K562 (cell line): Measurements from ENCODE around the gene SCG5. TPM values are rescaled to one million over a fixed set of nuclear protein-coding genes. Genes with fewer than 3 reads are reported as not detected.

ENCODE experiments used
- ATAC-seq: fragments of 200-7000 bp; cut with Tn5 transposase; 3 replicates; pipeline ENCODE4 v1.9.1; 2020; ENCODE audit warnings: moderate library complexity
- BruUV-seq: library from RNA; stranded (reverse); fragments of 400-500 nt; replicated peaks from 2 replicates; lab custom pipeline; 2021; lab: Mats Ljungman, UMichigan
- CTCF ChIA-PET: fragments of 300-600 bp; formaldehyde crosslinking; extraction: SDS; loops from one replicate; lab custom pipeline; 2021; ENCODE audit warnings: low intra/inter-chr PET ratio; lab: Yijun Ruan, JAX
- POLR2A ChIA-PET: fragments of 300-600, 350-650 bp; sonication (Branson Sonifier 250); formaldehyde crosslinking; extraction: SDS; loops from one replicate; lab custom pipeline; 2021; ENCODE audit warnings: antibody characterized with exemption, inconsistent platforms; lab: Yijun Ruan, JAX
- DNase-seq, 4 experiments: peaks; one replicate each; pipeline versions ENCODE4 v3.0.0 to v3.0.0-alpha.2; 2011 to 2018; ENCODE audit warnings: low spot score in 3 of 4, mixed read lengths in 3 of 4; ENCODE audit errors: extremely low read depth in 1 of 4
- FAIRE-seq: peaks from 2 replicates; lab custom pipeline; 2011; peaks lifted over from hg19 to GRCh38; lab: Jason Lieb, UNC
- H2AFZ ChIP-seq: 2 replicates; pipeline ENCODE4 v1.6.0; 2011; ENCODE audit warnings: low read depth, low read length, control low read depth, inconsistent platforms
- H3K27ac ChIP-seq: fragments of 200-600 bp; 3 replicates; pipeline ENCODE4 v1.8.0; 2011; ENCODE audit warnings: low read depth, mild to moderate bottlenecking, control low read depth, inconsistent platforms, low read length, moderate library complexity, mixed read lengths; ENCODE audit errors: extremely low read depth
- H3K27me3 ChIP-seq, 2 experiments: fragments of 300-600 bp in 1 of 2; 2 replicates in 1 of 2; 3 replicates in 1 of 2; pipeline versions ENCODE4 v1.6.0 to v1.8.0; 2011; ENCODE audit warnings: inconsistent platforms in 2 of 2, low read length in 2 of 2, mild to moderate bottlenecking in 1 of 2, mixed read lengths in 1 of 2, moderate library complexity in 1 of 2; ENCODE audit not compliant: control insufficient read depth in 2 of 2, insufficient read depth in 2 of 2
- H3K36me3 ChIP-seq: fragments of 300-600 bp; 3 replicates; pipeline ENCODE4 v1.8.0; 2011; ENCODE audit warnings: mild to moderate bottlenecking, low read length, inconsistent platforms; ENCODE audit not compliant: control insufficient read depth, insufficient read depth
- H3K4me1 ChIP-seq, 2 experiments: fragments of 200-600 bp in 1 of 2; replicated peaks in 1 of 2; 2 replicates in 1 of 2; 3 replicates in 1 of 2; pipeline versions ENCODE4 v1.5.1 to v1.8.0; 2011; ENCODE audit warnings: inconsistent platforms in 2 of 2, low read length in 2 of 2, mild to moderate bottlenecking in 1 of 2, mixed read lengths in 1 of 2, moderate library complexity in 1 of 2; ENCODE audit not compliant: control insufficient read depth in 2 of 2, insufficient read depth in 2 of 2
- H3K4me2 ChIP-seq: 2 replicates; pipeline ENCODE4 v1.6.1; 2011; ENCODE audit warnings: low read length, control low read depth, inconsistent platforms, mixed read lengths; ENCODE audit not compliant: insufficient read depth
- H3K4me3 ChIP-seq: fragments of 200-600 bp; sonication (generic), shearing (Covaris generic); 2 replicates; pipeline ENCODE4 v1.5.1; 2016; ENCODE audit warnings: control low read depth, inconsistent platforms
- H3K79me2 ChIP-seq: fragments of 200-600 bp; 3 replicates; pipeline ENCODE4 v1.8.0; 2011; ENCODE audit warnings: low read length, inconsistent platforms; ENCODE audit not compliant: control insufficient read depth, insufficient read depth
- H3K9ac ChIP-seq, 2 experiments: 2 replicates each; pipeline versions ENCODE4 v1.6.0 to v1.6.1; 2011; ENCODE audit warnings: low read depth in 2 of 2, low read length in 2 of 2, control low read depth in 1 of 2, inconsistent platforms in 1 of 2, mild to moderate bottlenecking in 1 of 2, mixed read lengths in 1 of 2; ENCODE audit not compliant: insufficient read depth in 1 of 2
- H3K9me1 ChIP-seq: one replicate; pipeline ENCODE4 v1.6.0; 2011; ENCODE audit warnings: inconsistent platforms, mild to moderate bottlenecking, low read length, moderate library complexity; ENCODE audit not compliant: control insufficient read depth, insufficient read depth
- H3K9me3 ChIP-seq: replicated peaks from 2 replicates; pipeline ENCODE4 v1.5.1; 2011; ENCODE audit warnings: low read depth, low read length, inconsistent platforms; ENCODE audit not compliant: control insufficient read depth, insufficient read depth
- H4K20me1 ChIP-seq: replicated peaks from 2 replicates; pipeline ENCODE4 v1.6.1; 2011; ENCODE audit warnings: low read length, inconsistent platforms, mixed read lengths; ENCODE audit not compliant: control insufficient read depth, insufficient read depth
- BDP1 ChIP-seq: IDR thresholded peaks from 3 replicates; pipeline ENCODE4 v1.6.1; 2011; ENCODE audit not compliant: insufficient read length, insufficient read depth
- CHCHD3 ChIP-seq: fragments of 250-450 bp; sonication (Bioruptor Pico); IDR thresholded peaks from 2 replicates; pipeline ENCODE4 v2.1.2; 2022; ENCODE audit warnings: mild to moderate bottlenecking
- JUN ChIP-seq, 2 experiments: sonication (generic) in 1 of 2; formaldehyde crosslinking in 1 of 2; IDR thresholded peaks; 2 replicates each; pipeline versions ENCODE4 v1.6.1 to v1.8.0; 2012 to 2022; ENCODE audit warnings: borderline replicate concordance in 2 of 2, mild to moderate bottlenecking in 2 of 2, improper control_type of control experiment in 1 of 2, low read depth in 1 of 2, low read length in 1 of 2, missing genetic modification reagents in 1 of 2
- KAT7 ChIP-seq: sonication (generic); formaldehyde crosslinking; IDR thresholded peaks from 2 replicates; pipeline ENCODE4 v1.8.0; 2022; ENCODE audit warnings: missing genetic modification reagents, mild to moderate bottlenecking, borderline replicate concordance
- KAT8 ChIP-seq: fragments of 450-650 bp; IDR thresholded peaks from 2 replicates; pipeline ENCODE4 v1.6.1; 2016; ENCODE audit warnings: low read depth, mild to moderate bottlenecking
- L3MBTL2 ChIP-seq: fragments of 450-650 bp; IDR thresholded peaks from 2 replicates; pipeline ENCODE4 v1.6.1; 2016; ENCODE audit warnings: mild to moderate bottlenecking, moderate library complexity
- MCM2 ChIP-seq: fragments of 450-650 bp; IDR thresholded peaks from 2 replicates; pipeline ENCODE4 v1.6.1; 2017; ENCODE audit warnings: low read depth, mild to moderate bottlenecking
- NR2F6 ChIP-seq: fragments of 450-650 bp; formaldehyde crosslinking; IDR thresholded peaks from 2 replicates; pipeline ENCODE4 v1.4.0; 2020; ENCODE audit warnings: mild to moderate bottlenecking
- NR4A1 ChIP-seq, 2 experiments: fragments of 250-450 bp in 1 of 2; fragments of 450-650 bp in 1 of 2; sonication (Bioruptor Pico) in 1 of 2; IDR thresholded peaks; 2 replicates each; pipeline versions ENCODE4 v1.4.0 to v1.6.1; 2016 to 2020; ENCODE audit warnings: mild to moderate bottlenecking in 2 of 2, missing compliant biosample characterization in 1 of 2, missing genetic modification characterization in 1 of 2, moderate library complexity in 1 of 2
- RFX7 ChIP-seq: fragments of 250-450 bp; sonication (Bioruptor Pico); IDR thresholded peaks from 2 replicates; pipeline ENCODE4 v1.5.1; 2021; ENCODE audit warnings: mild to moderate bottlenecking
- SIRT6 ChIP-seq: IDR thresholded peaks from one replicate; pipeline ENCODE4 v1.6.1; 2012; ENCODE audit warnings: low read depth, mild to moderate bottlenecking, control low read depth, inconsistent platforms, low read length, moderate library complexity
- TCF3 ChIP-seq: sonication (generic); formaldehyde crosslinking; IDR thresholded peaks from 2 replicates; pipeline ENCODE4 v1.4.0; 2020; ENCODE audit warnings: mild to moderate bottlenecking, missing genetic modification reagents
- ZNF140 ChIP-seq: fragments of 250-450 bp; sonication (Bioruptor Pico); IDR thresholded peaks from 2 replicates; pipeline ENCODE4 v1.8.0; 2021; ENCODE audit warnings: moderate library complexity, mild to moderate bottlenecking, inconsistent platforms
- ZNF311 ChIP-seq: fragments of 250-450 bp; sonication (Bioruptor Pico); IDR thresholded peaks from 2 replicates; pipeline ENCODE4 v1.4.0; 2020; ENCODE audit warnings: mild to moderate bottlenecking, moderate library complexity
- ZNF408 ChIP-seq: fragments of 250-450 bp; sonication (Bioruptor Pico); IDR thresholded peaks from 2 replicates; pipeline ENCODE4 v1.4.0; 2020; ENCODE audit warnings: low read depth, mild to moderate bottlenecking, moderate library complexity
- WGBS: fragments of 100-300 bp; shearing (Covaris generic); methylation state at CpG from one replicate; pipeline ENCODE4 v1.1.6; 2016; ENCODE audit warnings: low coverage, mixed read lengths; ENCODE audit not compliant: insufficient coverage; ENCODE audit errors: missing lambda C conversion rate; 5-methylcytosine and 5-hydroxymethylcytosine counted together
- in situ Hi-C: fragments of 300-500 bp; cut with MboI; formaldehyde crosslinking; loops from 4 replicates; pipeline ENCODE4 v1.15.0; 2018; ENCODE audit warnings: inconsistent platforms, mixed read lengths
- intact Hi-C: fragments of 100-400 bp; cut with micrococcal nuclease; formaldehyde crosslinking; loops from 2 replicates; pipeline ENCODE4 v1.14.2; 2022
- polyA plus RNA-seq, 8 experiments: library from polyadenylated mRNA; depleted of rRNA in 4 of 8; stranded (reverse) in 5 of 8; unstranded in 3 of 8; fragments of >200 nt; fragmentation: Nextera tagmentation in 2 of 8; fragmentation: Illumina TruSeq in 1 of 8; extraction: Ambion mirVana in 2 of 8; extraction: Trizol in 1 of 8; gene quantifications; 2 replicates each; pipeline versions ENCODE4 v1.2.1 to v1.2.3, GENCODE V29; 2011 to 2014; ENCODE audit warnings: inconsistent platforms in 1 of 8, missing spikeins in 1 of 8
- total RNA-seq, 7 experiments: library from RNA; depleted of rRNA in 6 of 7; stranded (reverse); fragments of >200 nt in 6 of 7; fragmentation: Illumina TruSeq in 2 of 7; extraction: Trizol in 2 of 7; gene quantifications; 2 replicates each; pipeline versions ENCODE4 v1.2.1 to v1.2.3, GENCODE V29; 2011 to 2021; ENCODE audit warnings: low replicate concordance in 1 of 7
- TF ChIP-seq, protein P1 (sequence below): fragments of 450-650 bp; formaldehyde crosslinking; IDR thresholded peaks from 2 replicates; pipeline ENCODE4 v1.4.0; 2020; ENCODE audit warnings: mild to moderate bottlenecking, mixed read lengths
- TF ChIP-seq, protein P2 (sequence below): fragments of 450-650 bp; IDR thresholded peaks from 2 replicates; pipeline ENCODE4 v1.6.1; 2016
- TF ChIP-seq, protein P3 (sequence below): IDR thresholded peaks from 2 replicates; pipeline ENCODE4 v1.6.1; 2014; ENCODE audit warnings: antibody characterized with exemption

SCG5 gene
- total and polyA plus RNA-seq, 9 of the 15 experiments (the other 6 are each of a cell fraction or from before 2014, with no cell fraction given): 0.06 to 0.76 (median 0.28) TPM; not detected in 2

GRCh38 chr15:32669896-32670611 is 28.5 kb downstream of the SCG5 start:
- H3K9me3 ChIP-seq: no peaks in the 10 kb centered on the region
- ATAC-seq (no peak), FAIRE-seq (no peak), DNase-seq (no peak)
- POLR2A ChIA-PET: interaction anchor here (1.0 kb wide), 1 partner anchor 10 kb away, joined by 3 read pairs; no protein-coding TSS in a partner anchor
- peaks cover 0 to 3% of the 10 kb centered on the region in 2 experiments; a peak in 1 of 5 replicates for H3K4me1 ChIP-seq
- no peak overlapping the region for H3K27ac ChIP-seq
- intact Hi-C loops (loop anchor here (10.0 kb wide), 1 partner anchor 165 kb away; no protein-coding TSS in a partner anchor), in situ Hi-C loops (loop anchor here (10.0 kb wide), 1 partner anchor 465 kb away; no protein-coding TSS in a partner anchor)
- no peak overlapping the region for H3K9ac ChIP-seq
- no peaks in the 10 kb centered on the region for H3K9me1 ChIP-seq
- no peaks in the 10 kb centered on the region for H4K20me1 ChIP-seq
- WGBS: 0% methylated on average over 5 of the region's 5 CpGs
- H3K4me2 ChIP-seq: no peak overlapping the region
- H3K36me3 ChIP-seq: no peaks in the 10 kb centered on the region
- H3K79me2 ChIP-seq: no peaks in the 10 kb centered on the region
- CTCF ChIA-PET: no interaction called here
- BruUV-seq: no TSS peak
- no peak overlapping the region for H2AFZ ChIP-seq
- peaks cover 24 to 25% of the 10 kb centered on the region in 2 experiments; a peak in 4 of 5 replicates for H3K27me3 ChIP-seq
- H3K4me3 ChIP-seq: no peak overlapping the region
- TF ChIP-seq RFX7 (CRISPR knock-in tag) (no peak), NR2F6 (CRISPR knock-in tag) (no peak), JUN (IDR thresholded peaks at IDR 0.05; ENCODE audit: borderline replicate concordance, low read depth, low read length) (no peak), JUN (CRISPR knock-in tag; IDR thresholded peaks at IDR 0.05; ENCODE audit: borderline replicate concordance) (no peak), KAT8 (no peak), L3MBTL2 (no peak), MCM2 (no peak), TCF3 (CRISPR knock-in tag) (no peak), ZNF140 (CRISPR knock-in tag) (no peak), ZNF408 (CRISPR knock-in tag) (no peak), CHCHD3 (CRISPR knock-in tag) (no peak), NR4A1 (CRISPR knock-in tag; IDR thresholded peaks at IDR 0.05) (no peak), NR4A1 (tag; IDR thresholded peaks at IDR 0.05) (no peak), SIRT6 (no peak), KAT7 (CRISPR knock-in tag) (no peak), ZNF311 (CRISPR knock-in tag) (no peak), BDP1 (no peak)
- TF ChIP-seq, protein P1, sequence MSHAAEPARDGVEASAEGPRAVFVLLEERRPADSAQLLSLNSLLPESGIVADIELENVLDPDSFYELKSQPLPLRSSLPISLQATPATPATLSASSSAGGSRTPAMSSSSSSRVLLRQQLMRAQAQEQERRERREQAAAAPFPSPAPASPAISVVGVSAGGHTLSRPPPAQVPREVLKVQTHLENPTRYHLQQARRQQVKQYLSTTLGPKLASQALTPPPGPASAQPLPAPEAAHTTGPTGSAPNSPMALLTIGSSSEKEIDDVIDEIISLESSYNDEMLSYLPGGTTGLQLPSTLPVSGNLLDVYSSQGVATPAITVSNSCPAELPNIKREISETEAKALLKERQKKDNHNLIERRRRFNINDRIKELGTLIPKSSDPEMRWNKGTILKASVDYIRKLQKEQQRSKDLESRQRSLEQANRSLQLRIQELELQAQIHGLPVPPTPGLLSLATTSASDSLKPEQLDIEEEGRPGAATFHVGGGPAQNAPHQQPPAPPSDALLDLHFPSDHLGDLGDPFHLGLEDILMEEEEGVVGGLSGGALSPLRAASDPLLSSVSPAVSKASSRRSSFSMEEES (CRISPR knock-in tag): no peak
- TF ChIP-seq, protein P2, sequence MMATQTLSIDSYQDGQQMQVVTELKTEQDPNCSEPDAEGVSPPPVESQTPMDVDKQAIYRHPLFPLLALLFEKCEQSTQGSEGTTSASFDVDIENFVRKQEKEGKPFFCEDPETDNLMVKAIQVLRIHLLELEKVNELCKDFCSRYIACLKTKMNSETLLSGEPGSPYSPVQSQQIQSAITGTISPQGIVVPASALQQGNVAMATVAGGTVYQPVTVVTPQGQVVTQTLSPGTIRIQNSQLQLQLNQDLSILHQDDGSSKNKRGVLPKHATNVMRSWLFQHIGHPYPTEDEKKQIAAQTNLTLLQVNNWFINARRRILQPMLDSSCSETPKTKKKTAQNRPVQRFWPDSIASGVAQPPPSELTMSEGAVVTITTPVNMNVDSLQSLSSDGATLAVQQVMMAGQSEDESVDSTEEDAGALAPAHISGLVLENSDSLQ: no peak
- TF ChIP-seq, protein P3, sequence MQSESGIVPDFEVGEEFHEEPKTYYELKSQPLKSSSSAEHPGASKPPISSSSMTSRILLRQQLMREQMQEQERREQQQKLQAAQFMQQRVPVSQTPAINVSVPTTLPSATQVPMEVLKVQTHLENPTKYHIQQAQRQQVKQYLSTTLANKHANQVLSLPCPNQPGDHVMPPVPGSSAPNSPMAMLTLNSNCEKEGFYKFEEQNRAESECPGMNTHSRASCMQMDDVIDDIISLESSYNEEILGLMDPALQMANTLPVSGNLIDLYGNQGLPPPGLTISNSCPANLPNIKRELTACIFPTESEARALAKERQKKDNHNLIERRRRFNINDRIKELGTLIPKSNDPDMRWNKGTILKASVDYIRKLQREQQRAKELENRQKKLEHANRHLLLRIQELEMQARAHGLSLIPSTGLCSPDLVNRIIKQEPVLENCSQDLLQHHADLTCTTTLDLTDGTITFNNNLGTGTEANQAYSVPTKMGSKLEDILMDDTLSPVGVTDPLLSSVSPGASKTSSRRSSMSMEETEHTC: no peak
